HG03432 (cell line): ENCODE results near the gene PARP1.
A peak's percentile ranks its signal among the peaks of the same experiment; 100 is the strongest.
"Not testable (repeated sequence)": the region's sequence is repeated elsewhere in the genome, so short reads cannot be mapped to it uniquely, and the experiment has no call there.

ENCODE experiments used
- ATAC-seq: cut with Tn5 transposase; IDR thresholded peaks from one replicate; pipeline ENCODE4 v1.9.1; 2021; ENCODE audit warnings: mild to moderate bottlenecking, moderate library complexity; ENCODE audit not compliant: unreplicated experiment

PARP1 gene

DNA sequence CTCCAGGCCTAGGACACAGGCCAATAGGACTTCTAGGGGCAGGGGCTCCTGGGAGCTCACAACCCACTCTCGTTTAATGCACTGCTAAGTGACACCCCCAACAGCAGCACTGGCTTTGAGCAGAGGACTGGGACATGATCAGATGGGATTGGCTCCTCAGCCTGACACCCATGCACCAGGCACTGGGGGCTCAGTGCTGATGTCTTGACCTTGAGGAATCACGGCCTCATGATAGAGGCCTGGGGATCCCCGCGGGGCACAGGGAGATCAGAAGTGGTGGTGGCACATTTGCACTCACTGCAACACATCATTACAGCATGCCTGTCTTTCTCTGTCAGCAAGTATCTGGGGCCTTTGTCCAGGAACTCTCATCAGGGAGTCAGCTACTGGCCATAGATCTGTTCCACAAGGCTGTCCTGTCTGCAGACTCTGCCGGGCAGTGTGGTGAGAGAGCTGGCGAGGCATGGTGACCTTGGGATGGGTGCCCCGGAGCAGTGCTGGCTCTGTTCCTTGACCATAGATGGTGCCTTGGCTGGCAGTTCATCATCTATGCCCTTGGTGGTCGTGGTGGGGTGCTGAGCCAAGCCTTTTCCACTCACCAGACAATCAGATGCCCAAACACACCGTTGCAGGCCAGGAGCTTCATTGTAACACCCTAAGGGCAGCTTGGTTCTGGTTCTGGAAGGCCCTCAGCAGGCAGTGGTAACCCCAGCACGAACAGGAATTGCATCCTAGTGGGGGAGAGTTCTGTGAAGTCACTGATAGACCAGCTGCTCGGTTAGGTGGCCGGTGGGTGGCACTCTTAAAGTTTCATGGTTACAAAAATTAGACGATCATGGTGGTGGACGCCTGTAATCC is 22.2 kb upstream of the PARP1 start:
- ATAC-seq = no peak

- ATAC-seq = no peak
Observed at GRCh38 chr1:226428791-226429461, 21.0 kb upstream of the PARP1 start.

DNA sequence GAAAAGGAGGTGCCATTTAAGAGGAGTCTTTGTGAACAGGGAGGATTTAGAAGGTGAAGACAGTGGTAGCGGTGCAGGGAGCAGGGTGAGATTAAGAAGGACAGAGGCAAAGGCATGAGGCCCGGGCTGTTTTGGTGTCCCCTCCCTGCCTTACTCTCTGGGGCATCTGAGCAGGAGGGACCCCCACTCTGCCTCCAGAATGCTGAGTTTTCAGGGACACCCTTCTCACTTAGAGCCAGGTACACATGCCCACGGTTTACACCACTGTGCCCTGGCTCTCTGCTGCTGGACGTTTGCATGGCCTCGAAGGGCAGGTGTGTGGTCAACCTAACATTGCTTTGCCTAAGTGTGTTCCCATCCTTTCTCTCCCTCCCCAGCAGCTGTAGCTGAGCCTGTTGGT is 20.5 kb upstream of the PARP1 start:
- ATAC-seq = no peak

GRCh38 chr1:226427131-226427530 is 19.2 kb upstream of the PARP1 start:
- no peak for ATAC-seq

DNA sequence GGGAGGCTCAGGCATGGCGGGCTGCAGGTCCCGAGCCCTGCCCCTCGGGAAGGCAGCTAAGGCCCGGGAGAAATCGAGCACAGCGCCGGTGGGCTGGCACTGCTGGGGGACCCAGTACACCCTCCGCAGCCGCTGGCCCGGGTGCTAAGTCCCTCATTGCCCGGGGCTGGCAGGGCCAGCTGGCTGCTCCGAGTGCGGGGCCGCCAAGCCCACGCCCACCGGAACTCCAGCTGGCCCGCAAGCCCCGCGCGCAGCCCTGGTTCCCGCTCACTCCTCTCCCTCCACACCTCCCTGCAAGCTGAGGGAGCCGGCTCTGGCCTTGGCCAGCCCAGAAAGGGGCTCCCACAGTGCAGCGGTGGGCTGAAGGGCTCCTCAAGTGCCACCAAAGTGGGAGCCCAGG is 18.5 kb upstream of the PARP1 start:
- not testable (repeated sequence) for ATAC-seq

GRCh38 chr1:226425431-226426031 is 17.6 kb upstream of the PARP1 start:
- ATAC-seq = no peak

GRCh38 chr1:226425004-226425378 is 17.1 kb upstream of the PARP1 start:
- no peak for ATAC-seq

- ATAC-seq = peak; percentile 60
Observed at GRCh38 chr1:226424221-226425003, 16.5 kb upstream of the PARP1 start.

GRCh38 chr1:226422478-226422877 is 14.6 kb upstream of the PARP1 start:
- ATAC-seq = no peak

DNA sequence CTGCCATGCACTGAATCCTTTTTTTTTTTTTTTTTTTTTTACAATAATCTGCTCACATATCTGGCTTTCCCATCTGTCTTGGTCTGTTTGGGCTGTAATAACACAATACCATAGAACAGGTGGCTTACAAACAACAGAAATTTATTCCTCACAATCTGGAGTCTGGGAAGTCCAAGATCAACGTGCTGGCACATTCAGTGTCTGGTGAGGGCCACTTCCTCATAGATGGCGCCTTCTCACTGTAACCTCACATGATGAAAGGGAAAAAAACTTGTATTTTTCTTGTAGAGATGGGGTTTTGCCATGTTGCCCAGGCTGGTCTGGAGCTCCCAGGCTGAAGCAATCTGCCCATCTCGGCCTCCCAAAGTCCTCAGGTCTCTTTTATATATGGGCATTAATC is 13.0 kb upstream of the PARP1 start:
- no peak for ATAC-seq

DNA sequence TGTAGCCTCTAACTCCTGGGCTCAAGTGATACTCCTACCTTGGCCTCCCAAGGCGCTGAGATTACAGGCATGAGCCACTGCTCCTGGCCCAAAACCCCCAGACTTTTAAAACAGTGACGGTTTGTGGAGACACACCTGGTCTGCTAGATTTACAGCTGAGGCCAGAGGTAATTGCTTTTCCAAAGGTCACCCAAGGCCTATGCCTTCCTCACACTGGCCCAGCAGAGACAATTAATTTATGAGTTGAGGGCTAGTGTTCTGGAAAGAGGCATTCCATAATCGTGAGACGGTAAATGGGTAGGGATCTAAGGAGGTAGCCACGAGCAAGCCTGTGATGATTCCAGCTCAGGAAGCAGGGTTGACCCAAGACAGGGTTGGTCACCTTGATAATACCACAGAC is 12.4 kb upstream of the PARP1 start:
- ATAC-seq = no peak

GRCh38 chr1:226419284-226420029 is 11.6 kb upstream of the PARP1 start:
- ATAC-seq = no peak

GRCh38 chr1:226417830-226418546 is 10.1 kb upstream of the PARP1 start:
- ATAC-seq = no peak

DNA sequence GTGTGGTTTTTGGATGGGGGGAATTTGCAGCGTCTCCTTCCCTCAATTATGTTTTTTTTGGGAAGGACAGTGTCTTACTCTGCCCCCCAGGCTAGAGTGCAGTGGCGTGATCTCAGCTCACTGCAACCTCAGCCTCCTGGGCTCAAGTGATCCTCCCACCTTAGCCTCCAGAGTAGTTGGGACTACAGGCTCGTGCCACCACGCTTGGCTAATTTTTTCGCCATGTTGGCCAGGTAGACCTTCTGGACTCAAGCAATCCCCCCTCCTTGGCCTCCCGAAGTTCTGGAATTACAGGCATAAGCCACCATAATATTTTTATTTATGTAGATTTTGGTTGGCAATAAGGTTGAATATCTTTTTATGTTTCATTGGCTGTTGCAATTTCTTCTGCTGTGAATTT is 9.5 kb upstream of the PARP1 start:
- no peak for ATAC-seq

DNA sequence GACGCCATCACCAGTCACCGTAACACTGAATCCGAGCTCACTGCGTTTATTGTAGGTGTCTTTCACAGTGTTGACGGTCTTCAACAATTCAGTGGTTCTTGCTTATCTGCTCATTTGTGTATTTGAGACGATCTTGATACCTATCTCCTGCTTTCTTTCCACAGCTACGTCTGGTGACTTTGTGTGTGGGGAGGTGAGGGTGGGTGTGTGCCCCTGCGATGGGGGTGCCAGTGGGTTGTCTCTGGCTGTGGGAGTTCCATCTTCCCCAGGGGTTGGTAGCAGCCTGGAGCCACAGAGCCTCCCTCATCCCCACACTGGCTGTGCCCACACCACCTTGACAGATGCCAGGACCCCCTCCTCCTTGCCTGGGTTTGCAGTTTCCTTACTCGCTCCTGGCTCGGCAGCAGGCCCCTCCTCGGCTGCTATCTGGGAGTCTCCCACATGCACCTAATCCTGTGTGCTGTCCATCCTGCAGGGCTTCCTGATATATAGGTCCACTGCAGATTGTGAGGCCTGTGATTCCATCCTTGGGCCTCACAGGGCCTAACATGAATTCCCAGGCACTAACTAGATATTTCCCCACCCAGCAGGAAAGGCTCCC is 6.3 kb upstream of the PARP1 start:
- no peak for ATAC-seq

GRCh38 chr1:226411619-226412018 is 3.7 kb upstream of the PARP1 start:
- no peak for ATAC-seq

- no peak for ATAC-seq
Observed at GRCh38 chr1:226410958-226411357, 3.1 kb upstream of the PARP1 start.

- no peak for ATAC-seq
Observed at GRCh38 chr1:226409392-226409791, 1.5 kb upstream of the PARP1 start.
